HG03066 (cell line): ENCODE data around the gene SLC37A2.

ENCODE experiments used
- ATAC-seq: cut with Tn5 transposase; IDR thresholded peaks from one replicate; pipeline ENCODE4 v1.9.1; 2021; ENCODE audit warnings: low read depth; ENCODE audit not compliant: unreplicated experiment

Gene SLC37A2

GRCh38 chr11:125070699-125071254 lies 7.7 kb downstream of the SLC37A2 start:
- peak; percentile 67 for ATAC-seq

GRCh38 chr11:125071435-125071834 lies 8.3 kb downstream of the SLC37A2 start:
- no peak for ATAC-seq

GRCh38 chr11:125071846-125072217 lies 8.7 kb downstream of the SLC37A2 start:
- ATAC-seq, result no peak

GRCh38 chr11:125072218-125072960 lies 9.3 kb downstream of the SLC37A2 start:
- ATAC-seq, result peak; percentile 76

- ATAC-seq, result no peak
Observed at GRCh38 chr11:125072961-125073590, 10.0 kb downstream of the SLC37A2 start.

GRCh38 chr11:125073616-125074483 lies 10.7 kb downstream of the SLC37A2 start:
- ATAC-seq, result no peak

GRCh38 chr11:125074511-125075241 lies 11.6 kb downstream of the SLC37A2 start:
- no peak for ATAC-seq

- no peak for ATAC-seq
Observed at GRCh38 chr11:125075242-125075625, 12.1 kb downstream of the SLC37A2 start.

- no peak for ATAC-seq
Observed at GRCh38 chr11:125075900-125076317, 12.8 kb downstream of the SLC37A2 start.

- ATAC-seq, result no peak
Observed at GRCh38 chr11:125076378-125076945, 13.4 kb downstream of the SLC37A2 start.

GRCh38 chr11:125078016-125078415 lies 14.9 kb downstream of the SLC37A2 start:
- no peak for ATAC-seq

- ATAC-seq, result no peak
Observed at GRCh38 chr11:125078516-125079140, 15.5 kb downstream of the SLC37A2 start.

GRCh38 chr11:125079151-125079877 lies 16.2 kb downstream of the SLC37A2 start:
- no peak for ATAC-seq

GRCh38 chr11:125079878-125080530 lies 16.9 kb downstream of the SLC37A2 start:
- no peak for ATAC-seq

- no peak for ATAC-seq
Observed at GRCh38 chr11:125080531-125080911, 17.4 kb downstream of the SLC37A2 start.

- ATAC-seq, result no peak
Observed at GRCh38 chr11:125081098-125081798, 18.1 kb downstream of the SLC37A2 start.

GRCh38 chr11:125082040-125082439 lies 18.9 kb downstream of the SLC37A2 start:
- ATAC-seq, result no peak
